Sigmoid colon (tissue), 7 donors: Measurements from ENCODE around the gene TUBA3E. TPM values are rescaled to one million over a fixed set of nuclear protein-coding genes. Genes with fewer than 3 reads are reported as not detected.

ENCODE experiments used
- polyA plus RNA-seq, 3 donors: library from polyadenylated mRNA; stranded (reverse); fragments of 200-250 nt; gene quantifications; one replicate each; pipeline ENCODE4 v1.2.3, GENCODE V29; 2013
- total RNA-seq, 4 donors: library from RNA; depleted of rRNA; stranded (reverse); fragments of >200 nt; gene quantifications; one replicate each; pipeline ENCODE4 v1.1.0, GENCODE V29; 2016
- donor health status: healthy with polysubstance abuse.
- donor health status: Bipolar disorder and iron deficiency.
- donor health status: healthy.

The TUBA3E gene
- total and polyA plus RNA-seq, 7 donors = 0.09 TPM; not detected in 6

Other genes starting within 250 kb of the TUBA3E start
- gene RAB6C, start 218.8 kb downstream of the TUBA3E start, total RNA-seq = under 1 TPM in 1 of 4 donors, not detected in 3; 0.36 TPM
- under 1 TPM in 1 of 3 donors, not detected in 2; 0.03 TPM for gene RAB6C, start 218.8 kb downstream of the TUBA3E start, polyA plus RNA-seq
- gene POTEF, start 69.2 kb downstream of the TUBA3E start, total RNA-seq = not detected
- not detected for gene POTEF, start 69.2 kb downstream of the TUBA3E start, polyA plus RNA-seq
- 1 to 10 TPM; 3.2 to 9.7 (median 4.1) TPM for gene CCDC74B, start 53.3 kb downstream of the TUBA3E start, total RNA-seq
- gene CCDC74B, start 53.3 kb downstream of the TUBA3E start, polyA plus RNA-seq = 1 to 10 TPM in 1 of 3 donors, under 1 TPM in 1, not detected in 1; 0.60 to 1.6 TPM
- gene SMPD4, start 16.8 kb downstream of the TUBA3E start, total RNA-seq = 10 to 100 TPM; 18.1 to 47.9 (median 26.2) TPM
- gene SMPD4, start 16.8 kb downstream of the TUBA3E start, polyA plus RNA-seq = 10 to 100 TPM; 12.3 to 42.7 (median 15.6) TPM
- gene MZT2B, start 16.2 kb downstream of the TUBA3E start, total RNA-seq = 100 to 1,000 TPM in 3 of 4 donors, 10 to 100 TPM in 1; 97.8 to 187 (median 162) TPM
- gene MZT2B, start 16.2 kb downstream of the TUBA3E start, polyA plus RNA-seq = 100 to 1,000 TPM; 152 to 259 (median 215) TPM
- 100 to 1,000 TPM in 1 of 4 donors, 10 to 100 TPM in 3; 71.2 to 130 (median 81.2) TPM for gene IMP4, start 144.5 kb upstream of the TUBA3E start, total RNA-seq
- 10 to 100 TPM; 48.0 to 85.0 (median 51.3) TPM for gene IMP4, start 144.5 kb upstream of the TUBA3E start, polyA plus RNA-seq
- 10 to 100 TPM; 30.0 to 39.2 (median 37.4) TPM for gene PTPN18, start 157.6 kb upstream of the TUBA3E start, total RNA-seq
- 100 to 1,000 TPM in 1 of 3 donors, 10 to 100 TPM in 2; 49.7 to 113 (median 55.3) TPM for gene PTPN18, start 157.6 kb upstream of the TUBA3E start, polyA plus RNA-seq